NOMO-1 treated with DMSO at 0.1 percent for 48 hours (cell line): ENCODE data around the gene VAV2.
"Not testable (repeated sequence)": the region's sequence is repeated elsewhere in the genome, so short reads cannot be mapped to it uniquely, and the experiment has no call there.

ENCODE experiments used
- DNase-seq: peaks from one replicate; lab custom pipeline; 2025; ENCODE audit not compliant: unreplicated experiment; lab: John Stamatoyannopoulos, UW

VAV2 gene

DNA sequence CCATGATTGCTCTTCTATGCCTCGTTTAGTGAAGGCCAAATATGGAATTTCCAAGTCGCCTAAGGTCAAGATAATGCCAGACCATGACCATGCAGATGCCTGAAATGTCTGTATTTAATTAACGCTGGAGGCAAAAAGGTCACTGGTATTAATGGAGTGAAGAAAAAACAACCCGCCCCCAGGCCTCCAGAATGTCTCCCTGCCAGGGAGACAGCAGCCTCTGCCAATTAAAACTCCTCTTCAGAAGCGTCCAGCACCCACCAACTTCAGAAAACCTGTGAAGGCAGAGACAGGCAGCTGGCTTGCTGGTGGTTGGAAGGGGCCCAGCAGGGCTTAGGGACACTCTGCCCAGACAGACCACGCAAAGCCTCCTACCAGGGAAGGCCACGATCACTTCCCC, 94.4 kb downstream of the VAV2 start:
- no peak for DNase-seq

GRCh38 chr9:133896007-133896406, 96.1 kb downstream of the VAV2 start:
- not testable (repeated sequence) for DNase-seq

DNA sequence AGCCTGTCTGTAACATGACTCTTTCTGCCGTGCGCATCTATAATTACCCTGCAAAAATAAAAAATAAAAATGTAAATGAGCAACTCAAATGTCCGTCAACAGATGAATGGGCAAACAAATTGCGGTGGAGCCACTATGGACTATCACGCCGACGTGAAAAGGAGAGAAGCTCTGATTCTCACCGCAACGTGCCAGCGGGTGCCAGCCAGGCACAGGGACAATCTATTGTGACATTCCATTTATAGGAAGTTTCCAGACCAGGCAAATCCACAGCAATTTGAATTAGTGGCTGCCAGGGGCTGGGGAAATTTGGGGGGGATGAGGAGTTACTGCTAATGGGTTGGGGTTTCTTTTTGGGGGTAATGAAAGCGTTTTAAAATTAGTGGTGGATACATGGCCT, 96.8 kb downstream of the VAV2 start:
- DNase-seq: no peak

GRCh38 chr9:133894377-133895321, 97.5 kb downstream of the VAV2 start:
- DNase-seq: no peak

- no peak for DNase-seq
These were observed 98.7 kb downstream of the VAV2 start for GRCh38 chr9:133893191-133893994.

GRCh38 chr9:133892193-133892920, 99.8 kb downstream of the VAV2 start:
- no peak for DNase-seq

DNA sequence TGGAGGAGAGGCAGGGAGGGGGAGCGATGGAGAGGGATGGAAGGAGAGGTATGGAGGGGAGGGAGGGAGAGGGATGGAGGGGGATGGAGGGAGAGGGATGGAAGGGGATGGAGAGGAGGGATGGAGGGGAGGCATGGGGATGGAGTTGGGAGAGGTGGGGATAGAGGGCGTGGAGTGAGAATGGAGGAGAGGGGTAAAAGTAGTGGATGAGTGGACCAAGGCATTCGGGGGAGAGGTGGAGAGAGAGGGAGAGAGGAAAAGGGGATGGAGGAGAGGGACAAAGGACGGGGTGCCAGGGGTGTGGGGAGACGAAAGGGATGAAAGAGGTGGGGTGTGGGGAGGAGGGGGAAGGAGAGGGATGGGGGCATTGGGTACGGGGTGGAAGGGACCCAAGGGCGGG, 100.4 kb downstream of the VAV2 start:
- DNase-seq: no peak

GRCh38 chr9:133890583-133890982, 101.5 kb downstream of the VAV2 start:
- DNase-seq: no peak

DNA sequence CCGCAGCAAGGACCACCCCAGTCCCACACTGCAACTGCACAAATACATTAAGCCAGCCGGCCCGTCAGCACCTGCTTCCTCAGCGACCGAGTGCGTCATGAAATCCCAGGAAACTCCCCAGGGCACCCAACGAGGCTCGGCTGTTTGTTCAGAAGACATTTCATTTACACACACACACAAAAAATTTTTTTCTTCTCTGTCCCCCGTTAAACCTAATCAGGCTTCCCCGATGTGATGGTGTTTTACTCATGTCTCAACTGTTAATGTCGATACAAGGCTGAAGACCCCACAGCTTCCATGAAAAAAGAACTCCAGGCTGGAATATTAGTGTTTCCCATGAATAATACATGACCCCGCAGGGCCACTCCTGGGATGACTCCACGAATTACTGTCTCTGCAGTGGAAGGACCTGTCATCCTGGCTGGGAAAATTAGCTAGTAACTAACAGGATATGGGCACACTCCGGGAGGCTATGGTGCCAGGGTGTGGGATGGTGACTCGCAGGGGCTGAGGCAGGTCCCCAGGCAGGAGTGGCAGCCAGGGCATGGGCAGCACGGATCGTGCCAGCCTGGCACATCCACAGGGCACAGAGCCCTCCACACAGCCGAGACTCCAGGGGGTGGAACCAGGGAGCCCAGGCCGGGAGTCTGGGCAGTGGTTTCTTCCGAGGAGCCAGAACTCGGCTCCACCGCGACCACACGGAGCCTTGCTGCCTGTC, 102.4 kb downstream of the VAV2 start:
- no peak for DNase-seq

- DNase-seq: no peak
These were observed 103.2 kb downstream of the VAV2 start for GRCh38 chr9:133888809-133889491.

DNA sequence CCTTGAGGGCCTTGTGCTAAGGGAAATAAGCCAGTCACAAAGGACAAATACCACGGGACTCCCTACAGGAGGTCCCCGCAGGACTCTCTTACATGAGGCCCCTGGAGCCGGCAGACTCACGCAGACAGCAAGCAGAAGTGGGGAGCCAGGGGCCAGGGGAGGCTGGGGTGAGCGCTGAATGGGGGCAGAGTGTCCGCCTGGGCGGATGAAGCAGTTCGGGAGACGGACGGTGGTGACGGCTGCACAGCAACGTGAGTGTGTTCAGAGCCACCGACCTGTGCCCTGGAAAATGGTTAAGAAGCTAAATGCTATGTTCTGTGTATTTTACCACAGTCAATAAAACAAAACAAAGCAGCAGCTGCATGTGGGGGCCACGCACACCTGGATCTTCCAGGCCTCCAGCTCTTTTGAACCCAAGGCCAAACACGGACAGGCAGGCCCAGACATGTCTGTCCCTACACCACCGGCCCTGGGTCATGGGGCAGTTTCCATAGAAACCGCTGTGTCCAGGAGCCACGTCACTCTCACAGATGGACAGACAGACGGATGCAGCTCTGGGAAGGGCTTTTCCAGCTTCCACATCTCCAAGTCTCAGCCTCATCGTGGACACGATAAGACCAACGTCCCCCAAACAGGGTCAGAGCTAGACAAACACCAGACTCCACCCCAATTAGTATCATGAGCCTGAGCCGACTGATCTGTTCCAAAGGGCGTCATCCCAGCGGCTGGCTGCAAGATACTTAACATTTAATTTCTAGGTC, 103.9 kb downstream of the VAV2 start:
- no peak for DNase-seq

GRCh38 chr9:133887540-133888047, 104.5 kb downstream of the VAV2 start:
- DNase-seq: no peak

DNA sequence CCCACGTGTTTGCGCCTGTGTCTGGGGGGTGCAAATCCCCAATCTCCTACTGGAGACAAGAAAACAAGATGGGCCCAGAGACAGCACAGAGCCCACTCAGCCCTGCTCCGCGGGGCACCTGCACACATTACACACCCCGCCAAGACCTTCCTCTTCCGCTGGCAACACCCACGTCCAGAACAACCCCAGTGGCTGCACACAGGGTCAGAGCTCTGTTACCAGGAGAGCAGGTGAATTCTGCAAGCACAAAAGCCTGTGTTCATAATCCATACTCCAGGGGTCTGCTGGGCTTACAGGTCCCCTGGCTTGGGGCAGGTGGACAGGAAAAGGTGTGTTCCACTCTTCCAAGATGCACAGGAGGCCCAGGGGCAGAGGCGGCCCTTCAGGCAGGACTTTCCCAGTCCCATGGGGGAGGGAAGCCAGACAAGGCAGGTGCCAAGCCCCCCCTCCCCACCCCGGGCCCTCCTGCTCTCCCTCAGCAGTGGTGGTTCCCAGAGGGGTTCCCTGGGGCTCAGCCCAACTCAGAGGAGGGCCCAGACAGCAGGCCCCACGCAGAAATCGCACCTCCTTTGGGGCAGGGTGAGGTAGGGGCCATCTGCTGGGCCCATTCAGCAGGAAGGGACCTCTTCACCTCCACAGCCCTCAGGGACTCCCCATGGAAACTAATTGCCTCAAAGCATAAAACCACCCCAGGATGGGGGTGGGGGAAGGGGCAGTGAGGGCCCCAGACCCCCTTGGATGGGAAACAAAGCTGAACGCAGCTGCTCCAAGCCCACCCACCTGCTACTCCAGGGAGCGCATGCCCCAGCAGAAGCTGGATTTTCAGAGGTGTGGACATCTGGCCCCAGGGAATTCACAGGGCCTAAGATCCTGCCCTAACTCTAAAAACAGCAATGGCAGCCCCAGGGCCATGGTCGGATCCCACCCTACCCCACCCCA, 105.3 kb downstream of the VAV2 start:
- no peak for DNase-seq

DNA sequence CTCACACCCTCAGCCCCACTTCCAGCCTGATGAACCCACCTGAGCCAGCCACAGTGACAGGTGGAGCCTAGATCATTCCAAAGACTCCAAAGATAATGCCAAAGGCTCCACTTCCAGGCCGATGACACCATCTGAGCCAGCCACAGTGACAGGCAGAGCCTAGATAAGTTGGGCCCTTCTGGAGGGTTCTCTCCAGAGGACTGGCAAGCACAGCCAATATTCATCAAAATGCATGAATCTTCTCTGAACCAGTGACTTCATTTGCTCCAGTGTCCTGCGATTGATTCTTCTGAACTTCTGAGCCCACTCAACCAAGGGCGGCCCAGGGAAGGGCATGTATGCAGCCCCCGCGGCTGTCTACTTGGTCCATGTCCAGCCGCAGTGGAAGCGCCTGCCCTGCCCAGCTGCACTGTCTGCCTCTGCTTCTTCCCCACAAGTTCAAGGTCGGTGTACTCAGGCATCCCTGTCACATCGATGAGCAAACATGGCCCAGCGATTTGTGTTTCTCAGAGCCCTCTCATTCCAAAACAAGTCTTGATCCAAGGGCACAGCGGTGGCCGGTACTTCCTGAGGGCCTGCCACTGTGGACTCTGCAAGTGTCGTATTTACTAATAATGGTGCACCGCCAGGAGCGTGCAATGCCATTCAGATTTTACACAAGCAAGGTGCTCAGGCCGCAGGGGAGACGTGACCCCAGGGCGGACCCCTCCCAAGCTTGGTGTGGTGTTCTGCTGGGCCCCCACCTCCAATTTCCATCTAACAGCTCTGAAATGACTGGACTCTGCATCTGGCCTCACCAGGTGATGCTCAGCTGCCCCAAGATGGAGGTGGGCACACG, 107.0 kb downstream of the VAV2 start:
- no peak for DNase-seq

DNA sequence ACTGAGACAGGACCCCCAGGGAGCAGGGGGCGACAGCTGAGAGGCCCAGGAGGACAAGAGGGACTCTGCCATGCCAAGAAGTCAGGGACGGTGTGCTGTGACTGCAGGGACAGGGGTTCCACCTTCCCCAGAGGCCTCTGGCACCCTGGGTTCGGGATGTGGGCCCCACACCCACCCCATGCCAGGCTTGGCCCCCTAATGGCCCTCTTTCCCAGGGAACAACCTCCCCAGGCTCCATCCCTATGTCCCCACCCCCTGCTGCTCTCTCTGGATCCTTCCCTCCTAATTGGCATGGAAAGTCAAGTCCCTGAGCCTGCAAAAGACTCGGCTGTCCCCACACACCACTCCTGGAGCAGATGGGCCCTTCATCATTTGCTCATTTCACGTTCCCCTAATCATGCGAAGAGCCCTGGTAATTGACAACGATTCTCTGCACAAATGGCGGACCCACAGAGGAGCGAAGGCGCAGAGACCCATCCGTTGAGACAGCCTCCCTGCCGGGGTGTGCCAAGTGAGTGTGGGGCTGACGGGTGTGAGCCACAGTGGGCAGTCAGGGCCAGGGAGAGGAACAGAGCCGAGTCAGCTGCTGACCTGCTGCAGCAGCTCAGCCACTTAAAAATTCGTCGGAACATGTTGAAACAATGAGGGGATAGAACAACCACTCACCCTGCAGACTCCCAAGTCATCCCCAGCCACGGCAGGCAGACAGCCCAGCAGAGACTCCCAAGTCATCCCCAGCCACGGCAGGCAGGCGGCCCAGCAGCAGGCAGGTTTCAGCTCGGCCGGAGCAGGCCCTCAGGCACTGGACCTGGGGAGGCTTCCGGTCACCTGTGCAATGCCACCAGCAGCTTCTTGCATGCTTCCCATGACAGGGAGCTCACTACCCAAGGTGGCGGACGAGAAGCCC, 109.0 kb downstream of the VAV2 start:
- DNase-seq: no peak

DNA sequence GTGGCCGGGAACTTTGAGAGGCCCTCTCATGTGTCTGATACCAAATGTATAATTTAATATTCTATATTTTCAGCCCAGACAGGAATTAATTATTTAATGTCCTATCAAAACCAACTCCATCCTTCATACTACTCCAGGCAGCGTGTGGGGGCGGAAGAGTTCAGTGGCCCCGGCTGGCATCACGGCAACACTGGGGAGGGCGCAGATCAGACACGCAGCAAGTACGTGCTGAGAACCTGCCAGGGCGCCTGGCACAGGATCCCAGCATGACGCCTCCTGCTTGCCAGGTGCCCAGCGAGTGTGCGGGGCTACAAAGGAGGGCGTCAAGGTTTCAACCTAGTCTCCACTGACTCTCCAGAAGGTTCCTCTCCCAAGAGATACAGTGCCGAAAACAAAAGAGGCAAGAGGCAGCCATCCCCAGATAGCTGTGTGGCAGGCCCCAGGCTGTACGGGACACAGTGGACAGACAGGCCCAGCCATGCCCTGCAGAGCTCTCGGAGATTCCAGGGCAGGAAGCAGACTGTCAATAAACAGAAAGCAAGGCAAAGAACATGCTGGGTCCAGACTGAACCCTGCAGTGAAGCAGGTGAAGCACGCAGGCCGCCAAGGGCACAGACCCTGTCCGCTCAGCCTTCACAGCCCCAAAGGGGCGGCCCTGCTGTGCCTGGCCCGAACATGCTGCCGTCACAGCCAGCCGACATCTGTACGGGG, 110.3 kb downstream of the VAV2 start:
- DNase-seq: no peak
